ENCODE measurements around the gene STK38. TPM values are rescaled to one million over a fixed set of nuclear protein-coding genes. Genes with fewer than 3 reads are reported as not detected.

STK38 gene
- total and polyA plus RNA-seq, 2 of the 4 experiments (the other 2 are of a cell fraction): 10.6 to 19.7 TPM

- H3K4me2 ChIP-seq (ENCODE audit: low read depth, low read length): no peak overlapping the region
- H3K14ac ChIP-seq (replicated peaks; ENCODE audit: low read depth, low read length): no peak overlapping the region
- H3K9ac ChIP-seq (ENCODE audit: low read depth, low read length): no peak overlapping the region
- no peak for DNase-seq
- in situ Hi-C loops (cut with MboI; ENCODE audit: low sequenced_read_pairs): no loop called here
- no peaks in the 10 kb centered on the region for H3K9me3 ChIP-seq (ENCODE audit: control insufficient read depth, insufficient read depth, low read length)
- H3K79me1 ChIP-seq (ENCODE audit: low read depth in 1 of 2, low read length in 2 of 2): peaks cover 17 to 79% of the 10 kb centered on the region in 2 experiments
- H2BK15ac ChIP-seq (ENCODE audit: low read depth, low read length): no peak overlapping the region
- H4K91ac ChIP-seq (ENCODE audit: insufficient read depth, low read depth, low read length): no peak overlapping the region
- no peak overlapping the region for H3K27ac ChIP-seq (ENCODE audit: insufficient read depth, low read length)
- H3K36me3 ChIP-seq (ENCODE audit: control insufficient read depth, insufficient read depth, low read length): 0 out of 2 replicates have a peak, but pooled peaks cover 2% of the 10 kb centered on the region
- peaks cover 5% of the 10 kb centered on the region for H3K9me1 ChIP-seq (ENCODE audit: insufficient read depth, low read length)
- ChIA-PET CTCF (no interaction called here), POLR2A (ENCODE audit: unreplicated experiment) (no interaction called here)
- no peak overlapping the region for H2BK5ac ChIP-seq (ENCODE audit: low read depth, low read length, poor library complexity, severe bottlenecking)
- TF ChIP-seq BHLHE40 (IDR thresholded peaks at IDR 0.05; ENCODE audit: low read depth, low read length) (no peak), FOS (IDR thresholded peaks at IDR 0.05; ENCODE audit: low read depth, low read length) (no peak), CHD1 (IDR thresholded peaks at IDR 0.05; ENCODE audit: low read depth, low read length) (no peak)
- H3K4ac ChIP-seq (ENCODE audit: low read depth, low read length): no peak overlapping the region
- no peak overlapping the region for H2BK120ac ChIP-seq (ENCODE audit: low read depth, low read length)
- no peak for ATAC-seq (ENCODE audit: low read depth)
- no TSS peak for BruUV-seq (replicated peaks)
- no peak overlapping the region for H4K5ac ChIP-seq (ENCODE audit: low read depth, low read length)
- H3K4me1 ChIP-seq (ENCODE audit: control insufficient read depth, insufficient read depth, low read length): peaks cover 8% of the 10 kb centered on the region
- no peak overlapping the region for H2AK9ac ChIP-seq (replicated peaks; ENCODE audit: low read depth, low read length, poor library complexity)
- peaks cover 77% of the 10 kb centered on the region for H4K20me1 ChIP-seq (ENCODE audit: insufficient read depth, low read length)
- no peak overlapping the region for H4K8ac ChIP-seq (ENCODE audit: low read depth in 2 of 2, low read length in 2 of 2)
- H3K4me3 ChIP-seq (ENCODE audit: insufficient read depth, low read depth, low read length): no peak overlapping the region
- no peaks in the 10 kb centered on the region for H3K27me3 ChIP-seq (ENCODE audit: control insufficient read depth, insufficient read depth, low read length)
- no peak overlapping the region for H2AK5ac ChIP-seq (ENCODE audit: low read depth, low read length)
- H3K18ac ChIP-seq (ENCODE audit: low read depth, low read length): no peak overlapping the region
- H2BK20ac ChIP-seq (ENCODE audit: low read depth, low read length): no peak overlapping the region
- H3K23ac ChIP-seq (ENCODE audit: low read depth, low read length): no peak overlapping the region
- dilution Hi-C loops (cut with HindIII; ENCODE audit: low sequenced_read_pairs, unreplicated experiment): no loop called here
- H3K56ac ChIP-seq (ENCODE audit: extremely low read depth, insufficient read depth, low read length): no peak overlapping the region
- no peak overlapping the region for H2AFZ ChIP-seq (replicated peaks; ENCODE audit: low read length, poor library complexity)
- intact Hi-C loops (cut with micrococcal nuclease): no loop called here
These were observed 87.8 kb downstream of the STK38 start for GRCh38 chr6:36459501-36459900.
